K562 (cell line): ENCODE results near the gene VAT1L. TPM values are rescaled to one million over a fixed set of nuclear protein-coding genes. Genes with fewer than 3 reads are reported as not detected.

Source experiments
- ATAC-seq: fragments of 200-7000 bp; cut with Tn5 transposase; 3 replicates; pipeline ENCODE4 v1.9.1; 2020; ENCODE audit warnings: moderate library complexity
- BruUV-seq: library from RNA; stranded (reverse); fragments of 400-500 nt; replicated peaks from 2 replicates; lab custom pipeline; 2021; lab: Mats Ljungman, UMichigan
- CTCF ChIA-PET: fragments of 300-600 bp; formaldehyde crosslinking; extraction: SDS; loops from one replicate; lab custom pipeline; 2021; ENCODE audit warnings: low intra/inter-chr PET ratio; lab: Yijun Ruan, JAX
- POLR2A ChIA-PET: fragments of 300-600, 350-650 bp; sonication (Branson Sonifier 250); formaldehyde crosslinking; extraction: SDS; loops from one replicate; lab custom pipeline; 2021; ENCODE audit warnings: antibody characterized with exemption, inconsistent platforms; lab: Yijun Ruan, JAX
- DNase-seq, 4 experiments: peaks; one replicate each; pipeline versions ENCODE4 v3.0.0 to v3.0.0-alpha.2; 2011 to 2018; ENCODE audit warnings: low spot score in 3 of 4, mixed read lengths in 3 of 4; ENCODE audit errors: extremely low read depth in 1 of 4
- FAIRE-seq: peaks from 2 replicates; lab custom pipeline; 2011; peaks lifted over from hg19 to GRCh38; lab: Jason Lieb, UNC
- H2AFZ ChIP-seq: 2 replicates; pipeline ENCODE4 v1.6.0; 2011; ENCODE audit warnings: low read depth, low read length, control low read depth, inconsistent platforms
- H3K27ac ChIP-seq: fragments of 200-600 bp; 3 replicates; pipeline ENCODE4 v1.8.0; 2011; ENCODE audit warnings: low read depth, mild to moderate bottlenecking, control low read depth, inconsistent platforms, low read length, moderate library complexity, mixed read lengths; ENCODE audit errors: extremely low read depth
- H3K27me3 ChIP-seq, 2 experiments: fragments of 300-600 bp in 1 of 2; 2 replicates in 1 of 2; 3 replicates in 1 of 2; pipeline versions ENCODE4 v1.6.0 to v1.8.0; 2011; ENCODE audit warnings: inconsistent platforms in 2 of 2, low read length in 2 of 2, mild to moderate bottlenecking in 1 of 2, mixed read lengths in 1 of 2, moderate library complexity in 1 of 2; ENCODE audit not compliant: control insufficient read depth in 2 of 2, insufficient read depth in 2 of 2
- H3K36me3 ChIP-seq: fragments of 300-600 bp; 3 replicates; pipeline ENCODE4 v1.8.0; 2011; ENCODE audit warnings: mild to moderate bottlenecking, low read length, inconsistent platforms; ENCODE audit not compliant: control insufficient read depth, insufficient read depth
- H3K4me1 ChIP-seq, 2 experiments: fragments of 200-600 bp in 1 of 2; replicated peaks in 1 of 2; 2 replicates in 1 of 2; 3 replicates in 1 of 2; pipeline versions ENCODE4 v1.5.1 to v1.8.0; 2011; ENCODE audit warnings: inconsistent platforms in 2 of 2, low read length in 2 of 2, mild to moderate bottlenecking in 1 of 2, mixed read lengths in 1 of 2, moderate library complexity in 1 of 2; ENCODE audit not compliant: control insufficient read depth in 2 of 2, insufficient read depth in 2 of 2
- H3K4me2 ChIP-seq: 2 replicates; pipeline ENCODE4 v1.6.1; 2011; ENCODE audit warnings: low read length, control low read depth, inconsistent platforms, mixed read lengths; ENCODE audit not compliant: insufficient read depth
- H3K4me3 ChIP-seq: fragments of 200-600 bp; sonication (generic), shearing (Covaris generic); 2 replicates; pipeline ENCODE4 v1.5.1; 2016; ENCODE audit warnings: control low read depth, inconsistent platforms
- H3K79me2 ChIP-seq: fragments of 200-600 bp; 3 replicates; pipeline ENCODE4 v1.8.0; 2011; ENCODE audit warnings: low read length, inconsistent platforms; ENCODE audit not compliant: control insufficient read depth, insufficient read depth
- H3K9ac ChIP-seq, 2 experiments: 2 replicates each; pipeline versions ENCODE4 v1.6.0 to v1.6.1; 2011; ENCODE audit warnings: low read depth in 2 of 2, low read length in 2 of 2, control low read depth in 1 of 2, inconsistent platforms in 1 of 2, mild to moderate bottlenecking in 1 of 2, mixed read lengths in 1 of 2; ENCODE audit not compliant: insufficient read depth in 1 of 2
- H3K9me1 ChIP-seq: one replicate; pipeline ENCODE4 v1.6.0; 2011; ENCODE audit warnings: inconsistent platforms, mild to moderate bottlenecking, low read length, moderate library complexity; ENCODE audit not compliant: control insufficient read depth, insufficient read depth
- H3K9me3 ChIP-seq: replicated peaks from 2 replicates; pipeline ENCODE4 v1.5.1; 2011; ENCODE audit warnings: low read depth, low read length, inconsistent platforms; ENCODE audit not compliant: control insufficient read depth, insufficient read depth
- H4K20me1 ChIP-seq: replicated peaks from 2 replicates; pipeline ENCODE4 v1.6.1; 2011; ENCODE audit warnings: low read length, inconsistent platforms, mixed read lengths; ENCODE audit not compliant: control insufficient read depth, insufficient read depth
- E2F3 ChIP-seq: fragments of 250-450 bp; sonication (Bioruptor Pico); IDR thresholded peaks from 2 replicates; pipeline ENCODE4 v1.4.0; 2020; ENCODE audit warnings: mild to moderate bottlenecking
- NRF1 ChIP-seq, 2 experiments: fragments of 450-650 bp; IDR thresholded peaks in 1 of 2; conservative IDR thresholded peaks in 1 of 2; 2 replicates each; pipeline ENCODE4 v1.6.1; 2014; ENCODE audit warnings: mild to moderate bottlenecking in 2 of 2
- SMARCA5 ChIP-seq: fragments of 450-650 bp; IDR thresholded peaks from 2 replicates; pipeline ENCODE4 v1.6.1; 2016
- TCF7L2 ChIP-seq: fragments of 150-350 bp; IDR thresholded peaks from 2 replicates; pipeline ENCODE4 v1.6.1; 2016; ENCODE audit warnings: low read depth, mild to moderate bottlenecking, low read length, moderate library complexity
- ZNF24 ChIP-seq: fragments of 450-650 bp; IDR thresholded peaks from 2 replicates; pipeline ENCODE4 v1.6.1; 2016
- WGBS: fragments of 100-300 bp; shearing (Covaris generic); methylation state at CpG from one replicate; pipeline ENCODE4 v1.1.6; 2016; ENCODE audit warnings: low coverage, mixed read lengths; ENCODE audit not compliant: insufficient coverage; ENCODE audit errors: missing lambda C conversion rate; 5-methylcytosine and 5-hydroxymethylcytosine counted together
- in situ Hi-C: fragments of 300-500 bp; cut with MboI; formaldehyde crosslinking; loops from 4 replicates; pipeline ENCODE4 v1.15.0; 2018; ENCODE audit warnings: inconsistent platforms, mixed read lengths
- intact Hi-C: fragments of 100-400 bp; cut with micrococcal nuclease; formaldehyde crosslinking; loops from 2 replicates; pipeline ENCODE4 v1.14.2; 2022
- polyA plus RNA-seq, 8 experiments: library from polyadenylated mRNA; depleted of rRNA in 4 of 8; stranded (reverse) in 5 of 8; unstranded in 3 of 8; fragments of >200 nt; fragmentation: Nextera tagmentation in 2 of 8; fragmentation: Illumina TruSeq in 1 of 8; extraction: Ambion mirVana in 2 of 8; extraction: Trizol in 1 of 8; gene quantifications; 2 replicates each; pipeline versions ENCODE4 v1.2.1 to v1.2.3, GENCODE V29; 2011 to 2014; ENCODE audit warnings: inconsistent platforms in 1 of 8, missing spikeins in 1 of 8
- total RNA-seq, 7 experiments: library from RNA; depleted of rRNA in 6 of 7; stranded (reverse); fragments of >200 nt in 6 of 7; fragmentation: Illumina TruSeq in 2 of 7; extraction: Trizol in 2 of 7; gene quantifications; 2 replicates each; pipeline versions ENCODE4 v1.2.1 to v1.2.3, GENCODE V29; 2011 to 2021; ENCODE audit warnings: low replicate concordance in 1 of 7
- TF ChIP-seq, protein P1 (sequence below): fragments of 250-450 bp; sonication (Bioruptor Pico); IDR thresholded peaks from 2 replicates; pipeline ENCODE4 v1.5.0; 2021
- TF ChIP-seq, protein P2 (sequence below): fragments of 200-800 bp; sonication (Bioruptor generic); IDR thresholded peaks from 2 replicates; pipeline ENCODE4 v1.6.1; 2017; ENCODE audit warnings: missing genetic modification characterization, missing compliant biosample characterization
- TF ChIP-seq, protein P3 (sequence below): fragments of 150-350 bp; IDR thresholded peaks from 2 replicates; pipeline ENCODE4 v1.6.1; 2014; ENCODE audit warnings: low read depth, mild to moderate bottlenecking, low read length, borderline replicate concordance

Gene VAT1L
- total and polyA plus RNA-seq, 9 of the 15 experiments (the other 6 are each of a cell fraction or from before 2014, with no cell fraction given): 0.01 TPM; not detected in 8

DNA sequence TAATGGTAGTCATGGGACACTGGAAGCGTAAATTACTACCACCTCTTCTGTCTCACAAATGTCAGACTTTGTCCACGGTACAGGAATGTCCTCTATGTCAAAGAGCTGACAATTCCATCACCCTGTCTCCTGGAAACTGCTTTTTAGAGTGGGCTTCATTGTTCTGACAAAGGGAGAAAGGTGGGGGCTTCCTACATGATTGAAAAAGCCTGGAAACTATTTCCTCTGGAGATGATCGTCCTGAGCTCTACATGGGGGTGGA is 53.1 kb downstream of the VAT1L start:
- intact Hi-C loops: no loop called here
- FAIRE-seq (no peak), DNase-seq (no peak), ATAC-seq (no peak)
- Histone ChIP-seq H3K79me2 (no peaks in the 10 kb centered on the region), H3K4me2 (no peak overlapping the region), H3K27ac (no peak overlapping the region), H3K4me3 (no peak overlapping the region), H3K9me1 (no peaks in the 10 kb centered on the region), H3K9ac (no peak overlapping the region), H3K9me3 (no peaks in the 10 kb centered on the region), H2AFZ (no peak overlapping the region), H4K20me1 (peaks cover 4% of the 10 kb centered on the region; the same call in 1 of the 2 replicates), H3K4me1 (no peaks in the 10 kb centered on the region), H3K36me3 (no peaks in the 10 kb centered on the region), H3K27me3 (peaks cover 6 to 22% of the 10 kb centered on the region in 2 experiments; a peak in 3 of 5 replicates)
- CTCF ChIA-PET: no interaction called here
- 0% methylated on average over 3 of the region's 3 CpGs for WGBS
- in situ Hi-C loops: no loop called here
- TF ChIP-seq TCF7L2 (no peak), E2F3 (no peak), NRF1 (conservative IDR thresholded peaks at IDR 0.05 in 1 of 2, IDR thresholded peaks at IDR 0.05 in 1 of 2) (no peak), ZNF24 (no peak), SMARCA5 (no peak)
- TF ChIP-seq, protein P1, sequence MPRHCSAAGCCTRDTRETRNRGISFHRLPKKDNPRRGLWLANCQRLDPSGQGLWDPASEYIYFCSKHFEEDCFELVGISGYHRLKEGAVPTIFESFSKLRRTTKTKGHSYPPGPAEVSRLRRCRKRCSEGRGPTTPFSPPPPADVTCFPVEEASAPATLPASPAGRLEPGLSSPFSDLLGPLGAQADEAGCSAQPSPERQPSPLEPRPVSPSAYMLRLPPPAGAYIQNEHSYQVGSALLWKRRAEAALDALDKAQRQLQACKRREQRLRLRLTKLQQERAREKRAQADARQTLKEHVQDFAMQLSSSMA: no peak
- TF ChIP-seq, protein P2, sequence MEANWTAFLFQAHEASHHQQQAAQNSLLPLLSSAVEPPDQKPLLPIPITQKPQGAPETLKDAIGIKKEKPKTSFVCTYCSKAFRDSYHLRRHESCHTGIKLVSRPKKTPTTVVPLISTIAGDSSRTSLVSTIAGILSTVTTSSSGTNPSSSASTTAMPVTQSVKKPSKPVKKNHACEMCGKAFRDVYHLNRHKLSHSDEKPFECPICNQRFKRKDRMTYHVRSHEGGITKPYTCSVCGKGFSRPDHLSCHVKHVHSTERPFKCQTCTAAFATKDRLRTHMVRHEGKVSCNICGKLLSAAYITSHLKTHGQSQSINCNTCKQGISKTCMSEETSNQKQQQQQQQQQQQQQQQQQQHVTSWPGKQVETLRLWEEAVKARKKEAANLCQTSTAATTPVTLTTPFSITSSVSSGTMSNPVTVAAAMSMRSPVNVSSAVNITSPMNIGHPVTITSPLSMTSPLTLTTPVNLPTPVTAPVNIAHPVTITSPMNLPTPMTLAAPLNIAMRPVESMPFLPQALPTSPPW: no peak
- TF ChIP-seq, protein P3, sequence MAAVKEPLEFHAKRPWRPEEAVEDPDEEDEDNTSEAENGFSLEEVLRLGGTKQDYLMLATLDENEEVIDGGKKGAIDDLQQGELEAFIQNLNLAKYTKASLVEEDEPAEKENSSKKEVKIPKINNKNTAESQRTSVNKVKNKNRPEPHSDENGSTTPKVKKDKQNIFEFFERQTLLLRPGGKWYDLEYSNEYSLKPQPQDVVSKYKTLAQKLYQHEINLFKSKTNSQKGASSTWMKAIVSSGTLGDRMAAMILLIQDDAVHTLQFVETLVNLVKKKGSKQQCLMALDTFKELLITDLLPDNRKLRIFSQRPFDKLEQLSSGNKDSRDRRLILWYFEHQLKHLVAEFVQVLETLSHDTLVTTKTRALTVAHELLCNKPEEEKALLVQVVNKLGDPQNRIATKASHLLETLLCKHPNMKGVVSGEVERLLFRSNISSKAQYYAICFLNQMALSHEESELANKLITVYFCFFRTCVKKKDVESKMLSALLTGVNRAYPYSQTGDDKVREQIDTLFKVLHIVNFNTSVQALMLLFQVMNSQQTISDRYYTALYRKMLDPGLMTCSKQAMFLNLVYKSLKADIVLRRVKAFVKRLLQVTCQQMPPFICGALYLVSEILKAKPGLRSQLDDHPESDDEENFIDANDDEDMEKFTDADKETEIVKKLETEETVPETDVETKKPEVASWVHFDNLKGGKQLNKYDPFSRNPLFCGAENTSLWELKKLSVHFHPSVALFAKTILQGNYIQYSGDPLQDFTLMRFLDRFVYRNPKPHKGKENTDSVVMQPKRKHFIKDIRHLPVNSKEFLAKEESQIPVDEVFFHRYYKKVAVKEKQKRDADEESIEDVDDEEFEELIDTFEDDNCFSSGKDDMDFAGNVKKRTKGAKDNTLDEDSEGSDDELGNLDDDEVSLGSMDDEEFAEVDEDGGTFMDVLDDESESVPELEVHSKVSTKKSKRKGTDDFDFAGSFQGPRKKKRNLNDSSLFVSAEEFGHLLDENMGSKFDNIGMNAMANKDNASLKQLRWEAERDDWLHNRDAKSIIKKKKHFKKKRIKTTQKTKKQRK: no peak
- POLR2A ChIA-PET: interaction anchor here (1.1 kb wide), 1 partner anchor 15 kb away, joined by 3 read pairs; no protein-coding TSS in a partner anchor
- no TSS peak for BruUV-seq
